ENCODE results near the gene MRNIP.
"Not testable (repeated sequence)": the region's sequence is repeated elsewhere in the genome, so short reads cannot be mapped to it uniquely, and the experiment has no call there.

Gene MRNIP

GRCh38 chr5:179837076-179838011 lies 21.3 kb downstream of the MRNIP start:
- DNase-seq = no peak

- peak in 1 of 2 donors; percentile 24 for DNase-seq
These were observed 22.2 kb downstream of the MRNIP start for GRCh38 chr5:179836225-179837019.

- DNase-seq = not testable (repeated sequence)
These were observed 23.7 kb downstream of the MRNIP start for GRCh38 chr5:179834871-179835270.

- DNase-seq = no peak
These were observed 24.5 kb downstream of the MRNIP start for GRCh38 chr5:179834120-179834519.

- DNase-seq = no peak
These were observed 24.9 kb downstream of the MRNIP start for GRCh38 chr5:179833709-179834070.

- no peak for DNase-seq
These were observed 25.4 kb downstream of the MRNIP start for GRCh38 chr5:179833056-179833708.

GRCh38 chr5:179832039-179832745 lies 26.4 kb downstream of the MRNIP start:
- DNase-seq = no peak

GRCh38 chr5:179830818-179831468 lies 27.7 kb downstream of the MRNIP start:
- DNase-seq = no peak

GRCh38 chr5:179829732-179830435 lies 28.7 kb downstream of the MRNIP start:
- DNase-seq = no peak

- no peak for DNase-seq
These were observed 29.7 kb downstream of the MRNIP start for GRCh38 chr5:179828756-179829421.

GRCh38 chr5:179827680-179828079 lies 30.9 kb downstream of the MRNIP start:
- DNase-seq = peak; percentile 83 to 87

GRCh38 chr5:179825655-179826182 lies 32.9 kb downstream of the MRNIP start:
- no peak for DNase-seq

GRCh38 chr5:179824745-179825112 lies 33.9 kb downstream of the MRNIP start:
- DNase-seq = no peak

GRCh38 chr5:179823937-179824744 lies 34.5 kb downstream of the MRNIP start:
- no peak for DNase-seq

- no peak for DNase-seq
These were observed 36.1 kb downstream of the MRNIP start for GRCh38 chr5:179822444-179822990.

- DNase-seq = no peak
These were observed 36.6 kb downstream of the MRNIP start for GRCh38 chr5:179822059-179822432.

GRCh38 chr5:179821298-179822058 lies 37.1 kb downstream of the MRNIP start:
- DNase-seq = peak; percentile 83 to 88

- DNase-seq = peak; percentile 74 to 90
These were observed 37.9 kb downstream of the MRNIP start, which contains the start of gene SQSTM1 for GRCh38 chr5:179820483-179821297. SQSTM1 (plus strand) TSS chr5:179820905; CDS start chr5:179820937, 32 bp downstream.
